WTC11 (cell line): ENCODE results near the gene NELL1. TPM values are rescaled to one million over a fixed set of nuclear protein-coding genes. Genes with fewer than 3 reads are reported as not detected.

Experiments used
- ATAC-seq: fragments of 200-7000 bp; cut with Tn5 transposase; 2 replicates; pipeline ENCODE4 v1.10.0; 2021; ENCODE audit warnings: mild to moderate bottlenecking, moderate library complexity
- CTCF ChIA-PET: fragments of 300-600 bp; sonication (Branson Sonifier 250); formaldehyde crosslinking; loops from one replicate; lab custom pipeline; 2021; ENCODE audit warnings: antibody characterized with exemption; lab: Charles Lee
- POLR2A ChIA-PET: fragments of 350-600 bp; sonication (Branson Sonifier 250); formaldehyde crosslinking; loops from one replicate; lab custom pipeline; 2021; ENCODE audit warnings: antibody characterized with exemption; lab: Charles Lee
- DNase-seq: peaks from one replicate; pipeline ENCODE4 v3.0.0; 2021; ENCODE audit warnings: low spot score
- H3K27ac Mint-ChIP-seq: 2 replicates; pipeline ENCODE4 v1.8.0; 2021; ENCODE audit warnings: mixed read lengths
- H3K27me3 Mint-ChIP-seq: 2 replicates; pipeline ENCODE4 v1.8.0; 2021; ENCODE audit warnings: low read depth, mild to moderate bottlenecking, moderate library complexity, mixed read lengths
- H3K36me3 Mint-ChIP-seq: 2 replicates; pipeline ENCODE4 v1.8.0; 2021; ENCODE audit warnings: mixed read lengths
- H3K4me1 Mint-ChIP-seq: 2 replicates; pipeline ENCODE4 v1.8.0; 2022; ENCODE audit warnings: mixed read lengths
- H3K4me3 Mint-ChIP-seq: 2 replicates; pipeline ENCODE4 v1.8.0; 2021; ENCODE audit warnings: mild to moderate bottlenecking, moderate library complexity, mixed read lengths
- H3K9me3 Mint-ChIP-seq: 2 replicates; pipeline ENCODE4 v1.8.0; 2021; ENCODE audit warnings: mixed read lengths
- AR ChIP-seq: fragments of 250-450 bp; sonication (Bioruptor Pico); IDR thresholded peaks from 2 replicates; pipeline ENCODE4 v1.9.0; 2021; ENCODE audit warnings: mild to moderate bottlenecking
- ATF3 ChIP-seq: sonication (generic); formaldehyde crosslinking; conservative IDR thresholded peaks from 2 replicates; pipeline ENCODE4 v1.8.1; 2022; ENCODE audit warnings: mild to moderate bottlenecking, missing genetic modification reagents
- CBFB ChIP-seq: sonication (generic); formaldehyde crosslinking; IDR thresholded peaks from 2 replicates; pipeline ENCODE4 v1.8.1; 2022; ENCODE audit warnings: mild to moderate bottlenecking, low read depth, missing genetic modification reagents
- CTCF ChIP-seq: fragments of 200-600 bp; IDR thresholded peaks from 2 replicates; pipeline ENCODE4 v1.8.0; 2022; ENCODE audit warnings: antibody characterized with exemption
- E2F1 ChIP-seq: sonication (generic); formaldehyde crosslinking; IDR thresholded peaks from 2 replicates; pipeline ENCODE4 v1.8.0; 2022; ENCODE audit warnings: mild to moderate bottlenecking, missing genetic modification reagents
- E2F5 ChIP-seq: sonication (generic); formaldehyde crosslinking; IDR thresholded peaks from 2 replicates; pipeline ENCODE4 v1.8.1; 2022; ENCODE audit warnings: mild to moderate bottlenecking, moderate library complexity, missing genetic modification reagents
- ELF4 ChIP-seq: sonication (generic); formaldehyde crosslinking; IDR thresholded peaks from 2 replicates; pipeline ENCODE4 v1.8.1; 2022; ENCODE audit warnings: low read depth, mild to moderate bottlenecking, moderate library complexity, missing genetic modification reagents
- FOXK1 ChIP-seq: sonication (generic); formaldehyde crosslinking; IDR thresholded peaks from 2 replicates; pipeline ENCODE4 v1.8.0; 2022; ENCODE audit warnings: mild to moderate bottlenecking, moderate library complexity, missing genetic modification reagents
- GRHL2 ChIP-seq: fragments of 250-450 bp; sonication (Bioruptor Pico); IDR thresholded peaks from 2 replicates; pipeline ENCODE4 v1.8.0; 2022; ENCODE audit warnings: mild to moderate bottlenecking, moderate library complexity; ENCODE audit not compliant: insufficient replicate concordance, severe bottlenecking
- HMGXB4 ChIP-seq: sonication (generic); formaldehyde crosslinking; IDR thresholded peaks from 2 replicates; pipeline ENCODE4 v1.8.1; 2023; ENCODE audit warnings: mild to moderate bottlenecking, moderate library complexity, missing genetic modification reagents
- IRF2 ChIP-seq: sonication (generic); formaldehyde crosslinking; IDR thresholded peaks from 2 replicates; pipeline ENCODE4 v1.8.0; 2022; ENCODE audit warnings: low read depth, missing genetic modification reagents, borderline replicate concordance
- NFATC4 ChIP-seq: fragments of 250-450 bp; sonication (Bioruptor Pico); IDR thresholded peaks from 2 replicates; pipeline ENCODE4 v1.9.0; 2021; ENCODE audit warnings: mild to moderate bottlenecking
- ZMAT4 ChIP-seq: fragments of 250-450 bp; sonication (Bioruptor Pico); IDR thresholded peaks from 2 replicates; pipeline ENCODE4 v1.9.0; 2021; ENCODE audit warnings: mild to moderate bottlenecking
- ZNF138 ChIP-seq: sonication (generic); formaldehyde crosslinking; conservative IDR thresholded peaks from 2 replicates; pipeline ENCODE4 v1.8.1; 2022; ENCODE audit warnings: mild to moderate bottlenecking, moderate library complexity, missing genetic modification reagents
- ZNF263 ChIP-seq: sonication (generic); formaldehyde crosslinking; IDR thresholded peaks from 2 replicates; pipeline ENCODE4 v1.8.1; 2022; ENCODE audit warnings: low read depth, mild to moderate bottlenecking, moderate library complexity, missing genetic modification reagents
- ZNF317 ChIP-seq: sonication (generic); formaldehyde crosslinking; IDR thresholded peaks from 2 replicates; pipeline ENCODE4 v1.8.1; 2023; ENCODE audit warnings: low read depth, mild to moderate bottlenecking, moderate library complexity, missing genetic modification reagents, borderline replicate concordance
- ZNF396 ChIP-seq: fragments of 250-450 bp; sonication (Bioruptor Pico); IDR thresholded peaks from 2 replicates; pipeline ENCODE4 v1.8.0; 2021; ENCODE audit warnings: mild to moderate bottlenecking, moderate library complexity, borderline replicate concordance
- ZNF423 ChIP-seq: fragments of 250-450 bp; sonication (Bioruptor Pico); IDR thresholded peaks from 2 replicates; pipeline ENCODE4 v2.1.2; 2022; ENCODE audit warnings: mild to moderate bottlenecking, moderate library complexity
- ZSCAN18 ChIP-seq: fragments of 250-450 bp; sonication (Bioruptor Pico); IDR thresholded peaks from 2 replicates; pipeline ENCODE4 v2.1.2; 2022; ENCODE audit warnings: mild to moderate bottlenecking, moderate library complexity
- total RNA-seq: library from RNA; stranded (reverse); gene quantifications from 3 replicates; pipeline ENCODE4 v1.2.3, GENCODE V29; 2021

NELL1 gene
- total RNA-seq, 1 experiment from 2014 or later: 1.8 TPM

- H3K4me1 Mint-ChIP-seq: peaks cover 8% of the 10 kb centered on the region
- ChIA-PET CTCF (interaction anchor here (1.4 kb wide), 1 partner anchor 9 kb away, joined by 5 read pairs; no protein-coding TSS in a partner anchor), POLR2A (no interaction called here)
- peaks cover 10% of the 10 kb centered on the region for H3K9me3 Mint-ChIP-seq
- TF ChIP-seq AR (CRISPR knock-in tag) (no peak), NFATC4 (CRISPR knock-in tag) (no peak), ZNF423 (no peak), CBFB (CRISPR knock-in tag) (no peak), CTCF (no peak), HMGXB4 (no peak), ZNF138 (CRISPR knock-in tag) (no peak), ZMAT4 (CRISPR knock-in tag) (no peak), FOXK1 (no peak), ZNF317 (CRISPR knock-in tag) (no peak), IRF2 (CRISPR knock-in tag) (no peak), E2F1 (CRISPR knock-in tag) (no peak), GRHL2 (CRISPR knock-in tag) (no peak), ZNF263 (CRISPR knock-in tag) (no peak), ZNF396 (CRISPR knock-in tag) (no peak), ELF4 (CRISPR knock-in tag) (no peak), ATF3 (CRISPR knock-in tag) (no peak), ZSCAN18 (no peak), E2F5 (CRISPR knock-in tag) (no peak)
- H3K27ac Mint-ChIP-seq: no peak overlapping the region
- DNase-seq (no peak), ATAC-seq (no peak)
- H3K27me3 Mint-ChIP-seq: no peaks in the 10 kb centered on the region; the same call in 1 of the 2 replicates
- peaks cover 3% of the 10 kb centered on the region; the same call in 1 of the 2 replicates for H3K36me3 Mint-ChIP-seq
- no peak overlapping the region for H3K4me3 Mint-ChIP-seq
Observed at GRCh38 chr11:20865161-20865560, 195.8 kb downstream of the NELL1 start.
